GM19035 (cell line): ENCODE measurements around the gene UBAP1L.
"Not testable (repeated sequence)": the region's sequence is repeated elsewhere in the genome, so short reads cannot be mapped to it uniquely, and the experiment has no call there.

Experiments
- ATAC-seq: cut with Tn5 transposase; IDR thresholded peaks from one replicate; pipeline ENCODE4 v1.9.1; 2021; ENCODE audit not compliant: unreplicated experiment

The UBAP1L gene

DNA sequence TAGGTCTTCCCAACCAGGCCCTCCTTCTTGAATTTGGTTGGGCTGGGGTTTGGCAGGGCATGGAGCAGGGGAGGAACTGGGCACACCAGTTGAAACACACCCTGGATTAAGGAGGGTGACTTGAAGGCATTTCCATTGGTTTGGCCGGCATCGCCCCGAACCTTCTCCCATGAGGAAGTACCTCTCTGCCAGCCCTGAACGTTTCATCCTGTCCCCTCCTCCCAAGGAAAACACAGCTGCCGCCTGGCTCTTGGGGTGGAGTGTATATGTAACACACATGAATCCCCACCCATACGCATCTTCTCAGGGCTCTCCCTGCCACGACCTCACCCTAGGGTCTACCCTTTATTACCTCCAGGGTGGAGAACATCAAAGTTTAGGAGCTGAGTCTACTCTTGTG, 14.6 kb downstream of the UBAP1L start:
- no peak for ATAC-seq

DNA sequence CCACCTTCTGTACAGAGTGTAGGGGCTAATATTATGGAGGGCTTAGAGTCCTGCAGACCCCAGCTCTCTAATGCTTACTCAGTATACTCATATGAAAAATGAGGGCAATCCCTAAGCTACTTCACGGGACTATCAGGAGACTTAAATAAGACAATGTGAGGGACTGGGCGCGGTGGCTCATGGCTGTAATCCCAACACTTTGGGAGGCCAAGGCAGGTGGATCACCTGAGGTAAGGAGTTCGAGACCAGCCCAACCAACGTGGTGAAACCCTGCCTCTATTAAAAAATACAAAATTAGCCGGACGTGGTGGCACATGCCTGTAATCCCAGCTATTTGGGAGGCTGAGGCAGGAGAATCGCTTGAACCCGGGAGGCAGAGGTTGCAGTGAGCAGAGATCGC, 15.2 kb downstream of the UBAP1L start:
- not testable (repeated sequence) for ATAC-seq

GRCh38 chr15:65099336-65099735, 15.7 kb downstream of the UBAP1L start:
- no peak for ATAC-seq

DNA sequence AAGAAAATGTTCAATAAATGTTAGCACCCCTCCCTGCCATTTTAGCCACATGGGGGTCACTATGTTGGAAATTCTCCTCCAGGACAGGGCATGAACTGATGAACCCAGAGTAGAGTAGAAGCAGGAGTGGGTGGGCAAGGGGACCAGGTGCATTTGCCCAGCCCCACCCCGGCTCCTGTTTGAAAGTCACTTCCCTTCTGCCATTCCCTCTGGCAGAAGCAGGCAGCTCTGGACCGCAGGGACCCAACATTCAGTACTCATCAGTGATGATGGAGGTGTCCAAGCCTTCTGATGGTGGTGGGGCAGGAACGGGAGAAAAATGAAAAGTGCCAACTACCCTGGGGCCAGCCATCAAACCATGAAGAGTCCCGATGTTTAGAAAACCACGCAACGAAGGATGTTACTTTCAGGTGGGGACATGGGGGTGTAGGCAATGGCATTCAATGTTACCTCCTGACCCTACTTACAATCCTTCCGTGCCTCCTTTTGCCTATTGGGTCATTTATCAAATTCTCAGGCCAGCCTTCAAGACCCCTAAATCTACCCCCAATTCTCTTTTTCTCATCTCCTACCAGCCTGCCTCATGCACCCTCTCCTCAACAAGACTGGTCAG, 17.2 kb downstream of the UBAP1L start:
- ATAC-seq: no peak

GRCh38 chr15:65096481-65097385, 18.3 kb downstream of the UBAP1L start:
- ATAC-seq: no peak

DNA sequence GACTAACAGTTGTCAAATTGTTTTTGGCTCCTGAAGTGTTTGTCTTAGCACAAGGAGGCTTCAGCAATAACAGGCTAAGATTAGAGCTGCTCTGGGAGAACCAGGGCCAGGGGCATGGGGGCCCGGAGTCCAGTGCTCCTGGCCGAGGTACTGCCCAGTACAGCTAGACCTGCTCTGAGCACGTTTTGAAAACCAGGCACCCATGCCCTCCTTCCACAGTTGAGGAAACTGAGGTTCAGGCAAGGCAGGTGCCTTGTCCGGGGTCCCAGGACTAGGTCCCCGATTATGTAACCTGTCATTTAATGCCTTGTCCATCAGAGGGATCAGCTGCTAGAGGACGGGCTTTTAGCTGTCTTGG, 19.3 kb downstream of the UBAP1L start:
- ATAC-seq: no peak

DNA sequence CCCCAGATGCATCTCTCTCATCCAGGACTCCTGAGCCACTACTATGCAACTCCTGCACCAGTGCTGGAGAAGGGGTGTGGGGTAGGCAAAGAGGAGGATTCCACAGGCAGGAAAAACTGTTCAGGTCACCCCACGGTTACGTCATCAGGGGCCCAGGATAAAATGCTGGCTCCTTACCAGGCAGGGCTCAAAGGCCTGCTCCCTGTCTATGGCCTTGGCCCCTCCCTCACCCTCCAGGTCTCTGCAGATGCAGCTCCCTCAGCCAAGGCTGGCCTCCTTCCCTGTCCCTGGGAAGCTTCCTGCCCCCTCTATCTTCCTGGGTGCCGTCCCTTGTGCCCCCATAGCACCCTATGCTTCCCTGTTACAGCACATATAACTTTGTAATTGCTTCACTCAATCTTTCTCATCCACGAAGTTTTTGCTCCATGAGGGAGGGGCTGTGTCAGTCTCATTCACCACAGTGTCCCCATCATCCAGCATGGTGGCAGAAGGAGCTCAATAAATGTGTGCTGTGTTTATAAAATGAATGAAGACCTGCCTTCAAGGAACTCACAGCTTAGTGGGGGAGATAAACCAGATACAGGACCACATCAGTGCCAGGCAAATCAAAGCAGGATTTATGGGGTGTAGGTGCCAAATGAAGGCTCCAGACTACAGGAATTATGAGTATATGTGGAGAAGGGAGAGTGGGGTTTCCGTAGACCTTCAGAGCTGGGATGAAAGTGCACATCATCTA, 19.8 kb downstream of the UBAP1L start:
- no peak for ATAC-seq

GRCh38 chr15:65094294-65094995, 20.6 kb downstream of the UBAP1L start:
- ATAC-seq: no peak

DNA sequence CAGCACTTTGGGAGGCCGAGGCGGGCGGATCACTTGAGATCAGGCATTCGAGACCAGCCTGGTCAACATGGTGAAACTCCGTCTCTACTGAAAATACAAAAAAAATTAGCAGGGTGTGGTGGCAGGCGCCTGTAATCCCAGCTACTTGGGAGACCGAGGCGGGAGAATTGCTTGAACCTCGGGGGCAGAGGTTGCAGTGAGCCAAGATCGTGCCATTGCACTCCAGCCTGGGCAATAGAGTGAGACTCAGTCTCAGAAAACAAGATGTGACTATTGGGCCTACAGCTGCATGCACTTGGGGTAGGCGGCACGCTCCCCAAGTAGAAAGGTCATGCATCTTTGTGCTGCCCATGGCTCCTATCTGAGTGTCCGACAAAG, 21.2 kb downstream of the UBAP1L start:
- not testable (repeated sequence) for ATAC-seq

DNA sequence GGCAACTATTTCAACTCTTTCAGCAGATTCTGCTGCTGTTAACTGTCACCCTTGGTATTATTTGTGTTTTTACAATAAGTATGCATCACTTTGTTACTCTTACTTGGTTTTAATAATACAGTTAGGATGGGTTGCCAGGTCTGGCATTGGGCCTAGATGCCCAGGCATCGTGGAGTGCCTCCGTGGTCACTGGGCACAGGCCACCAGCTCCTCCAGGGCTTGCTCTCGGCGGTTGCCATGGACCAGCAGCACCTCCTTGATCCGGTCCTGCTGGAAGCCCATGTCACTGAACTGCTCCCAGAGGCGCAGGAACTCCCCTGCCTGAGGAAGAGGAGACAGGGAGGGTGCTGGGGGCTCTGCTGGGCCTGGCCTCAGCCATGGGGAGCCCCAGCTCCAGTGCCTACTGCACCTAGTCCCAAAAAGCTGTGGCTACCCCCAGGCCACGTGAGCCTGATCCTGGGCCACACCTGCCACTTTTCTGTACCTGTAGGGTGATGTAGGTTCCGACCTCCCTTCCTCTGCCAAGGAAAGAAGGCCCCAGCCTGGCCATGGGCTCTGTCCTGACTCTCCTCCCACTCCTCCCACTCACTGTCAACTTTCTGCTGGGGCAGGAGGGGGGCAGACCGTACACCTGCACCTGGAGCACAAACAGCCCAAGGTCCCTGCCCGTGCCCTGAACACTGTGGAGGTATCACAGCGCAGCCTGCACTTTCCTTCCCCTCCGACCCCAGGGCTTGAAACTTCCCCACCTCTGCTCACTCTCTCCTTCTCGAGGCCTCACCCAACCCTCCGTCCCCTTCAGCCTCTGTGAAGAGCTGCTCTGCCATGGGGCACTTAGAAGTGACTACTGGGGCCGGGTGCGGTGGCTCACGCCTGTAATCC, 21.8 kb downstream of the UBAP1L start:
- no peak for ATAC-seq

- ATAC-seq: no peak
Observed at GRCh38 chr15:65091946-65092770, 22.8 kb downstream of the UBAP1L start.

DNA sequence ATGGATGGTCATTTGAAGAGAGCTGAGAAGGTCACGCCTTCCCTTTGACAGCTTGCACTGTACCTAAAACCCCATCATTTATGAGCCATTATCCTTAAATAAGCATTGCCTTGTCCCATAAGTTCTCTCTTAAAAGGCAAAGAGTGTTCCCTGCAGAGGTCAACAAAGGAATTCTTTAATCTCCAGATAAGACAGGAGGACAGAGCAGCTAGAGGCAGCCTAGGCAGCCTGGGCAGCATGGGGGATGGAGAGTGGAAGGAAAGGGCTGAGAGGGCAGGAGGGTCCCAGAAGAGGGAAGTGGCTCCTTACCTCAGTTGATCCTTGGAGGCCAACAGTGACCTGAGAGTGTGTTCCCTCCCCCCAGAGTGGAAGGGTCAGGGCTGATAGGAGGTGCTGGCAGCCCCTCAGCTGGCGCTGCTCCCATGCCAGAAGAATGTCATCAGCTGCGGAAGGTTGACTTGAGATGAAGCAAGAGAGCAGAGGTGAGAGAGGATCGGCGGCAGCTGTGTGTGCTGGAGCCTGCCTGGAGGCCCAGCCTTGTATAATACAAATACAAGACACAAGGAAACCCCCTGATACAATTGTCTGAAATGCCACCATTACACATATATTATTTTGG, 25.7 kb downstream of the UBAP1L start:
- no peak for ATAC-seq

DNA sequence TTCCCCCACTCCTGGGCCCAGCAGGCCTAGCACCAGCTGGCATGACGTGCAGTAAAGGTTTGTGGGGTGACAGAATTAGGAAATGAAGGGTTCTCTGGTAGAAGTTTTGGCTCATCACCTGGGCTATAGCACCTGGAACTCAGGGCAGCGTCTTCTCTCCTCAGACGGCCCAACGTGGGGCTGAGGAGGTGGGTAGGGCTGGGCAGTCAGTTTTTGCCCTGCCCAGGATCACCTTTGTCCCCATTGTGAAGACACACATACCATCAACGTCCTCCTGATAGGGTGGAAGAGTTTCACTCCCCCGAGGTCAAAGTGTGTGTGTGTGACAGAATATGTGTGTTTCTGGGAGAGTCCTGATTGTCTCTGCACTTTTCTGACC, 26.4 kb downstream of the UBAP1L start:
- no peak for ATAC-seq

- ATAC-seq: no peak
Observed at GRCh38 chr15:65087873-65088642, 26.9 kb downstream of the UBAP1L start.

GRCh38 chr15:65087411-65087810, 27.6 kb downstream of the UBAP1L start:
- no peak for ATAC-seq

- ATAC-seq: no peak
Observed at GRCh38 chr15:65086680-65087111, 28.3 kb downstream of the UBAP1L start.

DNA sequence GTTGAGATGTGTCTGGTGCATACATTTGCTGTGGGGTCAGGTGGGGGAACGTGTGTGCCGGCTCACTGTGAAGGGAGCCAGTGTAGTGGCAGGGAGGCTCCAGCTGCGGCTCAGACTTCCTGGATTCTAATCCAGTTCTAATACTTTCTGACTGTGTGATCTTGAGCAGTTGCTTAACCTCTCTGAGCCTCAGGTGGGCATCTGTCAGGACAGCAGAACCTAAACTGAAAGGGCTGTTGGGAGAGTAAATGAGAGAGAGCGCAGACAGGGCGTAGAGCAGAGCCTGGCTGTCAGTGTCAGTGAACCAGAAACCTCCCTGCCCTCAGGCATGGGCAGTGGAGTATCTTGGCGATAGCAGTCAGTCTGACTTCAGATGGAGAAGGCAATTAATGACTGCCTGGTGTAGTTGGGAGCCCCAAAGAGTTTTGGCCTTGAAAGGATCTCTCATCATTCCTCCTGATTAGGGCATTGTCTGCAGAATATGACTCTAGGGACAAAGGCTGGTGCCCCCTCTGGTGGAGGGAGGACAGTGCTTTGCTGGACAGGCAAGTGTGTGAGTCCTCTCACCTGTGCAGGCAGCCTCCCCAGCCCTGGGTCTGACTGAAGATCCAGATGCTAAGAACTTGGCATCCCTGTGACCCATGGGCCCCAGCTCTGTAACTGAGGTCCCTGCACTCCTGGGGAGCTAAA, 28.9 kb downstream of the UBAP1L start:
- ATAC-seq: no peak
